T1000 (cell line): ENCODE data around the gene MINDY4.

Experiments
- DNase-seq: peaks from one replicate; lab custom pipeline; 2025; ENCODE audit warnings: mixed read lengths; lab: John Stamatoyannopoulos, UW

Gene MINDY4

GRCh38 chr7:30877993-30878392 is 106.8 kb downstream of the MINDY4 start:
- no peak for DNase-seq

- no peak for DNase-seq
Measured at GRCh38 chr7:30879139-30880124, 108.2 kb downstream of the MINDY4 start.

- DNase-seq: no peak
Measured at GRCh38 chr7:30880125-30880720, 109.0 kb downstream of the MINDY4 start.

GRCh38 chr7:30880941-30881340 is 109.7 kb downstream of the MINDY4 start:
- DNase-seq: no peak

DNA sequence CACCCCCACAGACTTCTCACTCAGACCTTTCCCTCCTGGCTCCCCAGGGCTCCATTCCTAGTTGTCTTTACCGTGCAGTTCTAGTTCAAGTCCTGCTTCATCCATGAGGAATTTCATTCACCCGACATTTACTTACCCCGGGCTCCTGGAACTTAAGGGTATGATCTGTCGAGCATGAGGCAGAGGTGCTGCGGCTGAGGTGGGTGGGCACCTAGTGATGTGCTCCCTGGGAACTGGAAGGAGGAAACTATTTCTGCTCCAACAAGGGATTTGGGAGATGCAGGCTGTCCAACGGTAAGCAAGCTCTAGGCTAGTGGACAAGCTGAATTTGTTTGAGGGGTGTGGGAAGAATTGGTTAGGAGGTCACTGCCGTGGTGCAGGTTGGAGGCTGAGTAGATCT is 110.2 kb downstream of the MINDY4 start:
- no peak for DNase-seq

DNA sequence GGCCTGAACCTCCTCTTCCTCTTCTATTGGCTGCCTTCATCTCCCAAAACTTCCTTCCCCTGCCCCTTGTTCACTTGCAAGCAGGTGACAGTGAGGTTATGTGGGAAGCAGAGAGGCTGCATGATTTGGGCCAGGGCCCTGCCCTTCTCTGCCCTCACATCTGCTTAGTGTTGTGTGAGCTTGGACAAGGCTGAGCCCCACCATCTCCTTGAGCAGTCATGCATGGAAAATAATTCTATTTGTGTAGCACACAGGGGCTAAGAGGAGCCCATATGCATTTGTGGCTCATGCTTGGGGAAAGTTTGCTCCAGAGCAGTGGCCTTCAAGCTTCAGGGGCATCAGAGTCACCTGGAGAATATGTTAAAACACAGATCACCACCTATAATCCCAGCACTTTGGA is 113.7 kb downstream of the MINDY4 start:
- no peak for DNase-seq

GRCh38 chr7:30886608-30887011 is 115.4 kb downstream of the MINDY4 start:
- DNase-seq: no peak

DNA sequence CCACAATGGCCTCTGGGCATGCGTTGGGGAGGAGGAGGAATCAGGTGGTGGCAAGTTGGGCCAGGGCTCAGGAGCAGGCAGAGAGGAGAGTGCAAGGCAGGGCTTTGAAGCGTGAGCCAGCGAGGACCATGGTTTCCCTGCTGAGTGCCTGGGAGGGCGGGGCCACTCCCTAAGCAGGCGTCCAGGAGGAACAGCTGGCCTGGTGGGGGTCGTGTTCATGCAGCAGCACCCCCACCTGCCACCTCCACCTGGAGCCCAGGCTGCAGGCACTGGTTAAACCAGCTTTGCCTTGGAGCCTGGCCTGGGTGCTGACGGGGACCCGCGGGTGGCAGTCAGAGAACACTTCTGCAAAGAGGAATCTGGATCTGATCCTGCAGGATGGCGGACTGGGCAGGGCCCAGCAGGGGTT is 116.3 kb downstream of the MINDY4 start:
- no peak for DNase-seq

DNA sequence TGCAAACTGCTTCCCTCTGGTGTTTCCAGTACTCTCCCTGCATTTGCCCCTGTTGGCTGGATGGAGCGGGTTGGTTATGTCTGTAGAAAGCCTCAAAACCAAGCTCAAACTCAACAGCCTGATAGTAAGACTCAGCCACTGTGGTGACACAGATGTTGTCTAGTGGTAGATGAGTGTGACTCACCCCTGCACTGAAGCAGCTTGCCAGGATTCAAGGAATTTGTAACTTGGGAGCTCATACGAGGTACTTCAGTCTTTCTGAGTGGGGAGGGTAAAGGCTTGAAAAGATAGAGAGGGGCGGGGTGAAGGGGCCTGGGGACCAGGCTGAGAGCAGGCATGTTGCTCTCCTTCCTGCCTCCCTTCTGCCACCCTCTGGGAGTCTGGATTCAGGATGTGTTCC is 117.5 kb downstream of the MINDY4 start:
- peak; percentile 46 for DNase-seq

GRCh38 chr7:30890226-30890625 is 119.0 kb downstream of the MINDY4 start:
- no peak for DNase-seq

GRCh38 chr7:30893357-30893756 is 122.1 kb downstream of the MINDY4 start:
- no peak for DNase-seq

GRCh38 chr7:30894009-30894408 is 122.8 kb downstream of the MINDY4 start:
- no peak for DNase-seq

- no peak for DNase-seq
Measured at GRCh38 chr7:30894866-30895605, 123.8 kb downstream of the MINDY4 start.

GRCh38 chr7:30896036-30896435 is 124.8 kb downstream of the MINDY4 start:
- DNase-seq: no peak

- no peak for DNase-seq
Measured at GRCh38 chr7:30896783-30897637, 125.8 kb downstream of the MINDY4 start.

DNA sequence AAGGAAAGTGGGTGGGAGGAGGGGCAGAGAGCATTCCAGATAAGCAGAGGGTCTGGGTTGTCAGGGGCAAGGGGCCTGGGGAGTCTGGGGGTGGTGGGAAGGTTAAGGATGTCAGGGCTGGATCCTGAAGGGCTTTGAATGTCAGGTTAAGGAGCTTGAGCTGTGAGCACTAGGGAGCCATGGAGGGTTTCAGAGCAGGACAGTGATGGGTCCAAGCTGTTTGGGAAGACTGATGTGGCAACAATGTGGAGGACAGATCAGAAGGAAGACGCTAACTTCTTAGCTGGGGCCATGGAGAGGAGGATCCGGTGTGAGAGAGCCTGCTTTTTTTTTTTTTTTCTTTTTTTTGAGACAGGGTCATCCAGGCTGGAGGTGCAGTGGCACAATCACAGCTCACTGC is 126.6 kb downstream of the MINDY4 start:
- DNase-seq: no peak

- no peak for DNase-seq
Measured at GRCh38 chr7:30898411-30898810, 127.2 kb downstream of the MINDY4 start.

DNA sequence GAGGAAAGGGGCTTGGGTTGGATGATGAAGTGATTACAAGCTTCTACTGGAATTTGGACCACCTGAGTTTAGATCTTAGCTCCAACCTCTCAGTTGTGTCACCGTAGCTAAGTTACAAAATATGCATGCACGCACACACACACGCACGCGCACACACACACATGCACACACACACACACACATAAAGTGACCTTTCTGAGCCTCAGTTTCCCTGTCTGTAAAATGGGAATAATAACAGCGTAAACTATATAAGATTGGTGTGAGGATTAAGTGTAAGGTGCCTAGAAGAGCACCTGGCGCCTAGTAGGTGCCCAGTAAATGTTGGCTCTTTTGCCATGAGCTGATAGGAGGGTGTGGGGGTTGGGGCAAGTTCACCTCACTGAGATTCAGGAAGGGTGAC is 127.8 kb downstream of the MINDY4 start:
- no peak for DNase-seq

GRCh38 chr7:30899630-30900029 is 128.4 kb downstream of the MINDY4 start:
- DNase-seq: no peak

DNA sequence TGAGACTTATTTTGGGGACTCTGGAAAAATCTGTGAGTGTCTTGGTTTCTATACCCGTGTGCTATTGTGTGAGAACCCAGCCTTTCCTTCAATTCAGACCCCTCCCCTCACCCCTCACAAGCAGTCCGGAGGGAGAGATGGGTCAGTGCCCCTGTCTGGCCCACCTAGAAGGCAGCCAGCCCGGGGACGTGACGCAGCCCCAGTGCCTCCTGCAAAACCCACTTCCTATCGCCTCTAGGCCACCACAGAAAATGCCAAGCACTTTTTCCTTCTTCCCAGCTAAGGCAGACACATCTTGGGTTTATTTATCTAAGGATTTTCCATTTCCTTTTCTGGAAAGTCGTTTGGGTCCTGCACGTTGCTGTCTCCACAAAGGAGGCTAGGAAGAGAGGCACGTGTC is 128.8 kb downstream of the MINDY4 start:
- DNase-seq: no peak

GRCh38 chr7:30900803-30901362 is 129.7 kb downstream of the MINDY4 start:
- DNase-seq: no peak
